ENCODE data around the gene KNG1. TPM values are rescaled to one million over a fixed set of nuclear protein-coding genes. Genes with fewer than 3 reads are reported as not detected.

Gene KNG1
- total and polyA plus RNA-seq, 10 of the 15 experiments (the other 5 are each of a cell fraction or from before 2014, with no cell fraction given): 0.21 TPM; not detected in 9

GRCh38 chr3:186783731-186784515 is 66.8 kb downstream of the KNG1 start (continued):
- peak; percentile 42 for TF ChIP-seq POLR2AphosphoS5 (IDR thresholded peaks at IDR 0.05; ENCODE audit: low read length)
- TF ChIP-seq RFX5 (IDR thresholded peaks at IDR 0.05; ENCODE audit: low read depth, low read length): no peak
- no peak for TF ChIP-seq SMC3 (IDR thresholded peaks at IDR 0.05; ENCODE audit: borderline replicate concordance, low read length)
- TF ChIP-seq EGR1 (IDR thresholded peaks at IDR 0.05; ENCODE audit: borderline replicate concordance in 1 of 2, low read depth in 2 of 2, low read length in 2 of 2): 0 out of 3 replicates have a peak, but pooled peaks of 1 of the 2 experiments have one; percentile 3

- ATAC-seq (no peak), FAIRE-seq (no peak), DNase-seq (ENCODE audit: low read depth, low spot score) (no peak)
- Histone ChIP-seq H3K4me1 (ENCODE audit: control insufficient read depth, insufficient read depth, low read length) (no peaks in the 10 kb centered on the region), H3K79me2 (ENCODE audit: control insufficient read depth, insufficient read depth, low read length) (peaks cover 64% of the 10 kb centered on the region), H3K27me3 (replicated peaks in 1 of 2; ENCODE audit: control insufficient read depth in 2 of 2, insufficient read depth in 2 of 2, low read length in 1 of 2) (no peaks in the 10 kb centered on the region), H2AFZ (ENCODE audit: control insufficient read depth, low read depth, low read length) (no peak overlapping the region), H3K9me3 (replicated peaks; ENCODE audit: control insufficient read depth, insufficient read depth, low read length) (no peaks in the 10 kb centered on the region; the same call in 1 of the 3 replicates), H3K4me2 (ENCODE audit: control insufficient read depth, insufficient read depth) (peak overlapping the region; percentile 64), H3K9ac (ENCODE audit: control insufficient read depth, insufficient read depth, low read length) (peak overlapping the region; percentile 100), H3K36me3 (ENCODE audit: control insufficient read depth in 2 of 2, insufficient read depth in 2 of 2, low read length in 1 of 2) (peaks cover 18 to 50% of the 10 kb centered on the region in 2 experiments), H3K4me3 (peak overlapping the region; percentile 78), H4K20me1 (ENCODE audit: control insufficient read depth, insufficient read depth) (peaks cover 22% of the 10 kb centered on the region; the same call in 1 of the 2 replicates), H3K27ac (ENCODE audit: control insufficient read depth, insufficient read depth) (peak overlapping the region; percentile 100; the same call in 1 of the 2 replicates)
- ChIA-PET RAD21 (ENCODE audit: unreplicated experiment) (interaction anchor here (0.8 to 1.6 kb wide), 2 partner anchors 22 to 215 kb away, joined by 3 to 4 read pairs; partner anchors contain the start of gene DNAJB11), POLR2A (interaction anchor here (1.1 to 4.2 kb wide), 8 partner anchors 7 to 849 kb away, joined by 3 to 24 read pairs (median 9); partner anchors contain the start of genes DNAJB11, RFC4 and TBCCD1), CTCF (interaction anchor here (1.1 to 2.6 kb wide), 3 partner anchors 12 to 168 kb away, joined by 3 to 9 read pairs (median 4); no protein-coding TSS in a partner anchor), SMC1A (ENCODE audit: uncharacterized antibody, unreplicated experiment) (interaction anchor here (0.8 to 2.5 kb wide), 6 partner anchors 7 to 247 kb away, joined by 3 to 17 read pairs (median 3); partner anchors contain the start of gene RFC4)
- TF ChIP-seq MLLT1 (IDR thresholded peaks at IDR 0.05): no peak
- TF ChIP-seq POLR2AphosphoS2 (IDR thresholded peaks at IDR 0.05; ENCODE audit: low read depth, low read length): peak; percentile 63; the same call in 1 of the 2 replicates
- TF ChIP-seq POLR2A (IDR thresholded peaks at IDR 0.05; ENCODE audit: low read depth, low read length): peak; percentile 60
- TF ChIP-seq POLR2AphosphoS5 (IDR thresholded peaks at IDR 0.05; ENCODE audit: low read length): peak; percentile 45; the same call in 1 of the 2 replicates
- TF ChIP-seq NFIC (IDR thresholded peaks at IDR 0.05; ENCODE audit: low read depth, low read length): no peak
- intact Hi-C loops (cut with micrococcal nuclease; ENCODE audit: unreplicated experiment) (loop anchor here (5.0 to 10.0 kb wide), 2 partner anchors 240 to 848 kb away; partner anchors contain the start of gene TRA2B), in situ Hi-C loops (cut with MboI) (loop anchor here (25.0 kb wide), 1 partner anchor 848 kb away; the partner anchor contains the start of gene TRA2B)
- 0% methylated on average over 7 of the region's 7 CpGs for WGBS (ENCODE audit: insufficient coverage, insufficient replicate concordance, low lambda C conversion rate, missing lambda C conversion rate)
- BruUV-seq (replicated peaks): no TSS peak
Measured at GRCh38 chr3:186784820-186785494, 67.8 kb downstream of the KNG1 start.

All from GM12878 (cell line).